Esophagus muscularis mucosa (tissue), 4 donors: Measurements from ENCODE around the gene CCL20. TPM values are rescaled to one million over a fixed set of nuclear protein-coding genes. Genes with fewer than 3 reads are reported as not detected.

Experiments
- DNase-seq: peaks from one replicate; pipeline ENCODE4 v3.0.0-alpha.2; 2017; ENCODE audit errors: extremely low spot score
- H3K27ac ChIP-seq, 4 donors: fragments of 200-600 bp; sonication (generic); replicated peaks in 1 of 4; 1 replicate in 3 of 4; 2 replicates in 1 of 4; pipeline ENCODE4 v1.5.1; 2016 to 2019; ENCODE audit warnings: mild to moderate bottlenecking in 1 of 4
- H3K27me3 ChIP-seq, 4 donors: fragments of 200-600 bp; sonication (generic); one replicate each; pipeline versions ENCODE4 v1.5.1 to v1.6.0; 2016 to 2019
- H3K36me3 ChIP-seq, 4 donors: fragments of 200-600 bp; sonication (generic); one replicate each; pipeline ENCODE4 v1.5.1; 2016 to 2019
- H3K4me1 ChIP-seq, 4 donors: fragments of 200-600 bp; sonication (generic); one replicate each; pipeline ENCODE4 v1.5.1; 2016 to 2019
- H3K4me3 ChIP-seq, 4 donors: fragments of 200-600 bp; sonication (generic); 1 replicate in 2 of 4; 2 replicates in 2 of 4; pipeline ENCODE4 v1.5.1; 2016 to 2019; ENCODE audit warnings: mild to moderate bottlenecking in 4 of 4, moderate library complexity in 1 of 4
- H3K9me3 ChIP-seq, 4 donors: fragments of 200-600 bp; sonication (generic); 1 replicate in 3 of 4; 2 replicates in 1 of 4; pipeline ENCODE4 v1.5.1; 2016 to 2019
- EP300 ChIP-seq: sonication (generic); formaldehyde crosslinking; IDR thresholded peaks from one replicate; pipeline ENCODE4 v1.6.1; 2017; ENCODE audit warnings: antibody characterized with exemption
- POLR2A ChIP-seq: fragments of 450-650 bp; IDR thresholded peaks from one replicate; pipeline ENCODE4 v1.6.1; 2017; ENCODE audit warnings: antibody characterized with exemption, moderate library complexity, mild to moderate bottlenecking, low read depth
- POLR2AphosphoS5 ChIP-seq, 2 donors: sonication (generic); formaldehyde crosslinking; IDR thresholded peaks; one replicate each; pipeline ENCODE4 v1.6.1; 2017; ENCODE audit warnings: antibody characterized with exemption in 2 of 2
- WGBS: methylation state at CpG from one replicate; pipeline ENCODE4 v1.1.5; 2018; 5-methylcytosine and 5-hydroxymethylcytosine counted together
- intact Hi-C: fragments of 100-400 bp; cut with DNase I; formaldehyde crosslinking; loops from one replicate; pipeline ENCODE4 v1.15.1; 2023
- total RNA-seq, 4 donors: library from RNA; depleted of rRNA; stranded (reverse); fragments of >200 nt; gene quantifications; one replicate each; pipeline versions ENCODE4 v1.1.0 to v1.2.1, GENCODE V29; 2016
- TF ChIP-seq, protein P1 (sequence below), 3 experiments: fragments of 200-600 bp in 2 of 3; fragments of 450-650 bp in 1 of 3; sonication (generic) in 2 of 3; IDR thresholded peaks; one replicate each; pipeline ENCODE4 v1.5.1; 2017 to 2019; ENCODE audit warnings: antibody characterized with exemption in 3 of 3, mild to moderate bottlenecking in 2 of 3, moderate library complexity in 1 of 3

CCL20 gene
- total RNA-seq, 4 donors from 2014 or later, result 3.5 TPM; not detected in 3

DNA sequence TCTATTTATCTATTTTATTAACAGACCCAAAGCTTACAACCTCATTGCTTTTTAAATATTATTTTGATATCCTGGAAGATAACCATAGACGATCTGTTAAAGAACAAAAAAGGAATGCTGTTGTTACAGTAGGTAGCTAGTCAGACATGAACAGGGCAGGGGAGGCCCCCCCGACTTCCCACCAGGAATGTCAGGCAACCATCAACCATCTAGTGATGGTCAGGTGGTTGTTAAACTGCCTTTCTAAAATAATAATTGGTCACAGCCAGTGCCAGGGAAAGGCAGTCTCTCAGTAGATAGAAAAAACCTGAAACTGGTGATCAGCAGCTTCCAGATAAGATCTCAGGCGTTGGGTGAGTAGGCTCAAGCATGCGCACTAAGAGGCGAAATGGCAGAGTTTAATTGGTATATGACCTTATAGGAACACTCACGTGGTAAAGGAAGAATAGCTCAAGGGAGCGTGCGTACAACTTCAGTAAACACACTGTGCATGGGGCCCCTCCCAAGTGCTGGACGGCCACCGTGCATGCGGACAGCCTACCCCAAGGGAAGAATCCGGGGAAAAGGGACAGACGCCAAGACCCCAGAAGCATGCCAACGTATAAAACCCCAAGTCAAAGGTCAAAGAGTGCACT, 32.5 kb upstream of the CCL20 start:
- Histone ChIP-seq H3K36me3 (no peaks in the 10 kb centered on the region), H3K4me1 (no peaks in the 10 kb centered on the region), H3K27me3 (no peaks in the 10 kb centered on the region), H3K27ac (no peak overlapping the region), H3K4me3 (no peak overlapping the region), H3K9me3 (no peaks in the 10 kb centered on the region)
- no peak for TF ChIP-seq EP300
- TF ChIP-seq, protein P1, sequence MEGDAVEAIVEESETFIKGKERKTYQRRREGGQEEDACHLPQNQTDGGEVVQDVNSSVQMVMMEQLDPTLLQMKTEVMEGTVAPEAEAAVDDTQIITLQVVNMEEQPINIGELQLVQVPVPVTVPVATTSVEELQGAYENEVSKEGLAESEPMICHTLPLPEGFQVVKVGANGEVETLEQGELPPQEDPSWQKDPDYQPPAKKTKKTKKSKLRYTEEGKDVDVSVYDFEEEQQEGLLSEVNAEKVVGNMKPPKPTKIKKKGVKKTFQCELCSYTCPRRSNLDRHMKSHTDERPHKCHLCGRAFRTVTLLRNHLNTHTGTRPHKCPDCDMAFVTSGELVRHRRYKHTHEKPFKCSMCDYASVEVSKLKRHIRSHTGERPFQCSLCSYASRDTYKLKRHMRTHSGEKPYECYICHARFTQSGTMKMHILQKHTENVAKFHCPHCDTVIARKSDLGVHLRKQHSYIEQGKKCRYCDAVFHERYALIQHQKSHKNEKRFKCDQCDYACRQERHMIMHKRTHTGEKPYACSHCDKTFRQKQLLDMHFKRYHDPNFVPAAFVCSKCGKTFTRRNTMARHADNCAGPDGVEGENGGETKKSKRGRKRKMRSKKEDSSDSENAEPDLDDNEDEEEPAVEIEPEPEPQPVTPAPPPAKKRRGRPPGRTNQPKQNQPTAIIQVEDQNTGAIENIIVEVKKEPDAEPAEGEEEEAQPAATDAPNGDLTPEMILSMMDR (IDR thresholded peaks at IDR 0.05), result no peak
- intact Hi-C loops, result no loop called here
- DNase-seq, result peak; percentile 68
- 77% methylated on average over 14 of the region's 14 CpGs for WGBS

GRCh38 chr2:227781841-227782240, 31.8 kb upstream of the CCL20 start:
- no peak overlapping the region for H3K27ac ChIP-seq
- no peak overlapping the region for H3K4me3 ChIP-seq
- H3K4me1 ChIP-seq, result no peaks in the 10 kb centered on the region
- peak; percentile 84 for DNase-seq
- TF ChIP-seq, protein P1 (IDR thresholded peaks at IDR 0.05), result no peak
- TF ChIP-seq POLR2AphosphoS5 (IDR thresholded peaks at IDR 0.05) (no peak), POLR2A (no peak), EP300 (no peak)
- no peaks in the 10 kb centered on the region for H3K36me3 ChIP-seq
- no peaks in the 10 kb centered on the region for H3K27me3 ChIP-seq
- intact Hi-C loops, result no loop called here
- no peaks in the 10 kb centered on the region for H3K9me3 ChIP-seq
- WGBS, result 69% methylated on average over 7 of the region's 8 CpGs

DNA sequence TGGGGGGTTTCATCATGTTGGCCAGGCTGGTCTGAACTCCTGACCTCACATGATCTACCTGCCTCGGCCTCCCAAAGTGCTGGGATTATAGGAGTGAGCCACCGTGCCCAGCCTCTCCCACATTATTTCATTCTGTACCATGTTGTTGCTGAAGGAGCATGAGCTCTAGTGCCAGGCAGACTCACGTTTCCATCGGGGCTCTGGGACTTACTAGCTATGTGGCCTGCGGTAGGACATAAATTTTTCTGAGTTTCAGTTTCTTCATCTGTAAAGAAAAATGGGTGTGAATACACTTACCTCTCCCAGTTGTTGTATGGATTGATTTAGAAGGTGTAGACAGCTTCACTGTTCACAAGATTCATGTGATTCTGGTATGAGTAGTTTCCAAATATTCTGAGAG, 30.8 kb upstream of the CCL20 start:
- Histone ChIP-seq H3K4me1 (no peaks in the 10 kb centered on the region), H3K36me3 (no peaks in the 10 kb centered on the region), H3K9me3 (no peaks in the 10 kb centered on the region), H3K27ac (no peak overlapping the region), H3K4me3 (no peak overlapping the region), H3K27me3 (no peaks in the 10 kb centered on the region)
- TF ChIP-seq, protein P1 (IDR thresholded peaks at IDR 0.05), result no peak
- TF ChIP-seq POLR2AphosphoS5 (IDR thresholded peaks at IDR 0.05) (no peak), EP300 (no peak), POLR2A (no peak)
- peak; percentile 21 for DNase-seq
- intact Hi-C loops, result no loop called here
- WGBS, result 86% methylated on average over 5 of the region's 5 CpGs

DNA sequence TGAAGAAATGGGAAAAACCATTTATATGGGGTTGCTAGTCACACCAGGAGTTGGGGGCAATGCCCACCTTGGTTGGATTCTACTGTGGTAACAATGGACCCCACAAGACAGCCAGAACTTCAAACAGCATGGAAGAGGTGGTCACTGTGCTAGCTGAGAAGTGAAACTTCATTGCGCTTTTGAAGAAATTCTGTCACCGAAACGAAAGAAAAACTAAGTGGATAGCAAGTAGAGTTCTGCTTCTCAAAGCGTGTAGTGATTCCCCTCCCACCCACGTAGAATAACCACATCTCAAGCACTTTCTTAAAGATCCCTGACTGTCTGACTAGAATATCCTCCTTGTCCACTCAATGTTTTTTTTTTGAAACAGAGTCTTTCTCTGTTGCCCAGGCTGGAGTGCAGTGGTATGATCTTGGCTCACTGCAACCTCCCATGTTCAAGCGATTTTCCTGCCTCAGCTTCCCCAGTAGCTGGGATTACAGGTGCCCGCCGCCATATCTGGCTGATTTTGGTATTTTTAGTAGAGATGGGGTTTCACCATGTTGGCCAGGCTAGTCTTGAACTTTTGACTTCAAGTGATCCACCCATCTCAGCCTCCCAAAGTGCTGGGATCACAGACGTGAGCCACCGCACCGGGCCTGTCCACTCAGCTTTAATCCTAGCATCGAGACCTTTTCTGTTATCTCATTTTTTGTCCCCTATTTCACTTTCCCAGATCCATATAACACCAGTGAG, 30.1 kb upstream of the CCL20 start:
- Histone ChIP-seq H3K27ac (no peak overlapping the region), H3K4me3 (no peak overlapping the region), H3K4me1 (no peaks in the 10 kb centered on the region), H3K27me3 (no peaks in the 10 kb centered on the region), H3K36me3 (no peaks in the 10 kb centered on the region), H3K9me3 (no peaks in the 10 kb centered on the region)
- TF ChIP-seq, protein P1 (IDR thresholded peaks at IDR 0.05), result no peak
- no peak for TF ChIP-seq POLR2AphosphoS5 (IDR thresholded peaks at IDR 0.05)
- TF ChIP-seq EP300, result no peak
- TF ChIP-seq POLR2A, result no peak
- intact Hi-C loops, result no loop called here
- WGBS, result 87% methylated on average over 12 of the region's 12 CpGs
- peak; percentile 90 for DNase-seq
